Renal pelvis (tissue), 4 donors: ENCODE results near the gene SOWAHD. TPM values are rescaled to one million over a fixed set of nuclear protein-coding genes. Genes with fewer than 3 reads are reported as not detected.

Experiments used
- DNase-seq: peaks from one replicate; pipeline ENCODE4 v3.0.0-alpha.2; 2013
- polyA plus RNA-seq, 3 donors: library from polyadenylated mRNA; unstranded; fragments of 120-200 nt; gene quantifications; one replicate each; pipeline ENCODE4 v1.2.1, GENCODE V29; 2013; ENCODE audit not compliant: insufficient read length in 3 of 3

Gene SOWAHD
- polyA plus RNA-seq, 3 donors, result 0.84 to 1.2 (median 0.86) TPM

DNA sequence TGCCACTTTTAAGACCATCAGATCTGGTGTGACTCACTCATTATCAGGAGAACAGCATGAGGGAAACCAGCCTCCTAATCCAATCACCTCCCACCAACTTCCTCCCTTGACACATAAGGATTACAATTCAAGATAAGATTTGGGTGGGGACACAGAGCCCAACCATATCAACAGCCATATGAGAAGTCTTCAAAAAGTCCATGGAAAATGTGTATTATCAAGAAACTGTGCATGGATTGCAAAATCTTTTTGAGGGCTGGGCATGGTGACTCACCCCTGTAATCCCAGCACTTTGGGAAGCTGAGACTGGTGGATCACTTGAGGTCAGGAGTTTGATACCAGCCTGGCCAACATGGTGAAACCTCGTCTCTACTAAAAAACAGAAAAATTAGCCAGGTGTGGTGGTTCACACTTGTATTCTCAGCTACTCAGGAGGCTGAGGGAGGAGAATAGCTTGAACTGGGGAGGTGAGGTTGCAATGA lies 50.8 kb downstream of the SOWAHD start:
- DNase-seq, result no peak

Other genes starting within 250 kb of the SOWAHD start
- 10 to 100 TPM; 27.5 to 33.7 (median 32.7) TPM for gene STEEP1, start 193.2 kb upstream of the SOWAHD start, polyA plus RNA-seq
- 10 to 100 TPM; 79.6 to 92.3 (median 87.8) TPM for gene UBE2A, start 184.0 kb upstream of the SOWAHD start, polyA plus RNA-seq
- 10 to 100 TPM; 13.7 to 17.6 (median 14.1) TPM for gene NKRF, start 152.2 kb upstream of the SOWAHD start, polyA plus RNA-seq
- gene SEPTIN6, start 65.4 kb upstream of the SOWAHD start, polyA plus RNA-seq, result 10 to 100 TPM; 63.0 to 70.9 (median 63.4) TPM
- gene RPL39, start 33.0 kb downstream of the SOWAHD start, polyA plus RNA-seq, result 1,000 to 10,000 TPM; 2,062 to 2,326 (median 2,119) TPM
- 10 to 100 TPM; 31.4 to 36.1 (median 34.9) TPM for gene UPF3B, start 94.4 kb downstream of the SOWAHD start, polyA plus RNA-seq
- 10 to 100 TPM; 11.7 to 13.5 (median 12.8) TPM for gene RNF113A, start 113.1 kb downstream of the SOWAHD start, polyA plus RNA-seq
- gene NDUFA1, start 113.2 kb downstream of the SOWAHD start, polyA plus RNA-seq, result 100 to 1,000 TPM; 127 to 144 (median 134) TPM
- under 1 TPM in 2 of 3 donors, not detected in 1; 0.14 to 0.29 TPM for gene AKAP14, start 137.3 kb downstream of the SOWAHD start, polyA plus RNA-seq
- gene NKAP, start 185.2 kb downstream of the SOWAHD start, polyA plus RNA-seq, result 10 to 100 TPM; 12.5 to 14.7 (median 14.6) TPM